Glutamatergic neuron (in vitro differentiated cells): ENCODE data around the gene PPP6R3. TPM values are rescaled to one million over a fixed set of nuclear protein-coding genes. Genes with fewer than 3 reads are reported as not detected.

ENCODE experiments used
- DNase-seq: peaks from one replicate; pipeline ENCODE4 v3.0.0; 2022
- H3K27ac Mint-ChIP-seq: one replicate; pipeline ENCODE4 v1.8.0; 2020; ENCODE audit warnings: mild to moderate bottlenecking, mixed read lengths, inconsistent platforms; ENCODE audit not compliant: unreplicated experiment
- H3K27me3 Mint-ChIP-seq: one replicate; pipeline ENCODE4 v1.8.0; 2020; ENCODE audit warnings: mild to moderate bottlenecking, moderate library complexity, mixed read lengths, inconsistent platforms; ENCODE audit not compliant: unreplicated experiment
- H3K36me3 Mint-ChIP-seq: one replicate; pipeline ENCODE4 v1.8.0; 2020; ENCODE audit warnings: mild to moderate bottlenecking, mixed read lengths, inconsistent platforms; ENCODE audit not compliant: unreplicated experiment
- H3K4me1 Mint-ChIP-seq: one replicate; pipeline ENCODE4 v1.8.0; 2020; ENCODE audit warnings: mild to moderate bottlenecking, low read depth, mixed read lengths, inconsistent platforms; ENCODE audit not compliant: unreplicated experiment
- H3K4me3 Mint-ChIP-seq: one replicate; pipeline ENCODE4 v1.8.0; 2020; ENCODE audit warnings: mild to moderate bottlenecking, mixed read lengths, inconsistent platforms; ENCODE audit not compliant: unreplicated experiment
- H3K9me3 Mint-ChIP-seq: one replicate; pipeline ENCODE4 v1.8.0; 2020; ENCODE audit warnings: mild to moderate bottlenecking, moderate library complexity, mixed read lengths, inconsistent platforms; ENCODE audit not compliant: unreplicated experiment
- total RNA-seq: library from RNA; stranded (reverse); fragmentation: NEBNext Ultra II Directional; extraction: Animal tissue kit (Norgen Biotek cat#: 25700); gene quantifications from one replicate; pipeline ENCODE4 v1.2.1, GENCODE V29; 2021; ENCODE audit not compliant: unreplicated experiment
- TF ChIP-seq, protein P1 (sequence below): fragments of 200-600 bp; sonication (generic); IDR thresholded peaks from one replicate; pipeline ENCODE4 v1.5.0; 2021; ENCODE audit not compliant: partially characterized antibody, unreplicated experiment

PPP6R3 gene
- total RNA-seq, 1 donor from 2014 or later, result 312 TPM

DNA sequence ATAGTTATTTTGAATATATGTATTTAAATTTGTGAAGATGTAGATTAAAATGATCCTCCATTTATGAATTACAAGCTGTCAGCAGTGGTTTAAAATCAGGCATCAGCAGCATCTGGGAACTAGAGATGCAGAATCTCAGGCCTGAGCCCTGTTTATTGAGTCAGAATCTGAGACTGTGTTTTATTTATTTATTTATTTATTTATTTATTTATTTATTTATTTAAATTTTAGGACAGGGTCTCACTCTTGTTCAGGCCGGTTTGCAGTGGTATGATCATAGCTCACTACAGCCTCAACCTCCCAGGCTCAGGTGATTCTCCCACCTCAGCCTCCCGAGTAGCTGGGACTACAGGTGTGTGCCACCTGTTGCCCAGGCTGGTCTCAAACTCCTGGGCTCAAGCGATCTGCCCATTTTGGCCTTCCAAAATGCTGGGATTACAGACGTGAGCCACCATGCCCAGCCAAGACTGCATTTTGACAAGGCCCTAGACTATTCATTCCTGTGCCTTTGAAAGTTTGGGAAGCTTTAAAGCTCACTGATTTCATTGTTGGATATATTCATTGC, 70.7 kb downstream of the PPP6R3 start:
- no peaks in the 10 kb centered on the region for H3K9me3 Mint-ChIP-seq
- no peak for DNase-seq
- peaks cover 3% of the 10 kb centered on the region for H3K27me3 Mint-ChIP-seq
- no peaks in the 10 kb centered on the region for H3K36me3 Mint-ChIP-seq
- no peak overlapping the region for H3K4me3 Mint-ChIP-seq
- no peak overlapping the region for H3K27ac Mint-ChIP-seq
- H3K4me1 Mint-ChIP-seq, result peaks cover 8% of the 10 kb centered on the region
- TF ChIP-seq, protein P1, sequence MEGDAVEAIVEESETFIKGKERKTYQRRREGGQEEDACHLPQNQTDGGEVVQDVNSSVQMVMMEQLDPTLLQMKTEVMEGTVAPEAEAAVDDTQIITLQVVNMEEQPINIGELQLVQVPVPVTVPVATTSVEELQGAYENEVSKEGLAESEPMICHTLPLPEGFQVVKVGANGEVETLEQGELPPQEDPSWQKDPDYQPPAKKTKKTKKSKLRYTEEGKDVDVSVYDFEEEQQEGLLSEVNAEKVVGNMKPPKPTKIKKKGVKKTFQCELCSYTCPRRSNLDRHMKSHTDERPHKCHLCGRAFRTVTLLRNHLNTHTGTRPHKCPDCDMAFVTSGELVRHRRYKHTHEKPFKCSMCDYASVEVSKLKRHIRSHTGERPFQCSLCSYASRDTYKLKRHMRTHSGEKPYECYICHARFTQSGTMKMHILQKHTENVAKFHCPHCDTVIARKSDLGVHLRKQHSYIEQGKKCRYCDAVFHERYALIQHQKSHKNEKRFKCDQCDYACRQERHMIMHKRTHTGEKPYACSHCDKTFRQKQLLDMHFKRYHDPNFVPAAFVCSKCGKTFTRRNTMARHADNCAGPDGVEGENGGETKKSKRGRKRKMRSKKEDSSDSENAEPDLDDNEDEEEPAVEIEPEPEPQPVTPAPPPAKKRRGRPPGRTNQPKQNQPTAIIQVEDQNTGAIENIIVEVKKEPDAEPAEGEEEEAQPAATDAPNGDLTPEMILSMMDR, result no peak

DNA sequence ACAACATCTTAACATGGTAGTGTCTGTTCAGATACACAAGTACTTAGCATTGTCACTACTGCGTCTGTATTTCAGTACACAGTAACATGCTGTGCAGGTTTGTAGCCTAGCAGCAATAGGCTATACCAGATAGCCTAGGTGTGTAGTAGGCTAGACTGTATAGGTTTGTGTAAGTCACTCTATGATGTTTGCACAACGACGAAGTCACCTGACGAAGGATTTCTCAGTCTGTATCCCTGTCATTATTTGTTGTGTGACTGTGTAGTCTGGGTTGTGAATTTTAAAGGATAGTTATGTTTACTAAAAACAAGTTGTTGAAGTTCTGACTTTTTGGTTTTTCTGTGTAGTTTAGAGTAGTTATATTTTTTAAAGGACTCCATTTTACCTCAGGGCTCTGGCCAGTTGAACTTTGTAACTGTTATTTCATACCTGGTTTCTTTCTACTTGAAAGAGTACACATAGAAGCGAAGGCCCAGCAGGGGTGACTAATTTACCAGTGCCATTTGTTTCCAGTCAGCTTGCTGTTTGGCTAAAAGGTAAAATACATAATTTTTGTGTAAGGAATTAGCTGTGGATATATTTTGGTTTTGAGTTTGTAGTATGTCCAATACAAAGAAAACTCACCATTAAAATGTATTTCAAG, 72.3 kb downstream of the PPP6R3 start:
- H3K4me3 Mint-ChIP-seq, result no peak overlapping the region
- no peak overlapping the region for H3K27ac Mint-ChIP-seq
- TF ChIP-seq, protein P1, result no peak
- no peaks in the 10 kb centered on the region for H3K36me3 Mint-ChIP-seq
- H3K27me3 Mint-ChIP-seq, result no peaks in the 10 kb centered on the region
- H3K4me1 Mint-ChIP-seq, result peaks cover 8% of the 10 kb centered on the region
- H3K9me3 Mint-ChIP-seq, result no peaks in the 10 kb centered on the region
- DNase-seq, result no peak

DNA sequence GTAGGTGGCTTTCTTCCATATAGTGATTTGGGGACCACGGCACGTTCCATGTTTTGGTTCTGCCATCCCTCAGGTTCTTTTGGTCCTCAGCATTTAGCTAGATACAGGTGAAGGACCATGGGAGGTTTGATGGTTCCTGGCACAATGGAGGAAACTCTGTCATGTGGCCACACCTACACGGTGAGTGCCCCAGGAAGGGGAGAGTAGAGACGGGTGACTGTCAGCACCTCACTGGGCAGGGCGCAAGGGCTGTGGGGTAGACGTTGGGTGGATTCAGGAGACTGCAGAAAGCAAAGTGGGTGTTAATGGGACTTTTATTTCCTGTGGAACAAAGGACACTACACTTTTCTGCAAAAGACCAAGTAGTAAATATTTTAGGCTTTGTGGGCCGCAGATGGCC, 73.4 kb downstream of the PPP6R3 start:
- no peak overlapping the region for H3K27ac Mint-ChIP-seq
- H3K36me3 Mint-ChIP-seq, result no peaks in the 10 kb centered on the region
- H3K9me3 Mint-ChIP-seq, result no peaks in the 10 kb centered on the region
- TF ChIP-seq, protein P1, result no peak
- no peak overlapping the region for H3K4me3 Mint-ChIP-seq
- peaks cover 8% of the 10 kb centered on the region for H3K4me1 Mint-ChIP-seq
- H3K27me3 Mint-ChIP-seq, result no peaks in the 10 kb centered on the region
- DNase-seq, result no peak

DNA sequence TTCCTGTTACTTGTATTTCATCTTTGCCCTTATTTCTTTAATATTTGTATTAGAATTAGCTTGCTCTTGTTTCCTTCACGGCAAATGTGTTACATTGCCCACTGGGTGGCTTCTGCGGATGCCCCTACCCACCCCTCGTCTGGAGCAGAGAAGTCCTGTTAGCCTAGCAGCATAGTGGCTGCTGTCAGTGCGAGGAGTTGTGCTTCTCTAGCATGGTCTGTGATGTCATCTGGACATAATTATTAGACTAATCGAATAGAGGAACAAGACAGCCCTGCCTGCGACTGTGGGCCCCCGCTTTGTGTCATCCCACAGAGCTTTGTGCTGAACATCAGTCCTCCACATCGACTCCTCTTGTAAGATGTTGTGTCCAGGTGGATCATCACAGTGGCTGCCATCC, 74.5 kb downstream of the PPP6R3 start:
- DNase-seq, result no peak
- Mint-ChIP-seq H3K4me1 (peaks cover 8% of the 10 kb centered on the region), H3K36me3 (no peaks in the 10 kb centered on the region), H3K27ac (no peak overlapping the region), H3K9me3 (peaks cover 3% of the 10 kb centered on the region), H3K27me3 (peaks cover 3% of the 10 kb centered on the region), H3K4me3 (peak overlapping the region; percentile 22)
- TF ChIP-seq, protein P1, result no peak

DNA sequence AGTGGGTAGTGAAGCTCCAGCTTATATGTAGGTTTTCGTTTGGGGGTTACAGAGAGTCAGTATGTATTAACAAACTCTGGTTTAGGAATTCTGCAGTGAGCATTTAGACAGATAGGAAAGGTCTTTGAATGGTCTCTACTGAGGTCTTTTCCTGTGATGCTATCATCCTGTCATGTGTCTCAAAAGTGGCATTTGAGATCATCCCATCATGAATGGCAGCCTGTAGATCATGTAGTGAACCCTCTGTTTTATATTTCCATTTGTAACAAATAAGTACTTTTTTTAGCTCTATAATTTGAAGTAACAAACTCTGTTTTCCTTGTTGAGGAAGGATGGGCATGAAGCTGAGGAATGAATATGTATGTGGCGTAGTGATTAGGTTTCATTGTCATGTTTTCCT, 76.2 kb downstream of the PPP6R3 start:
- no peak for DNase-seq
- H3K4me1 Mint-ChIP-seq, result peaks cover 8% of the 10 kb centered on the region
- peak overlapping the region; percentile 10 for H3K4me3 Mint-ChIP-seq
- TF ChIP-seq, protein P1, result no peak
- peaks cover 5% of the 10 kb centered on the region for H3K27me3 Mint-ChIP-seq
- H3K36me3 Mint-ChIP-seq, result peaks cover 6% of the 10 kb centered on the region
- H3K9me3 Mint-ChIP-seq, result peaks cover 4% of the 10 kb centered on the region
- no peak overlapping the region for H3K27ac Mint-ChIP-seq
